Stimulated activated CD4-positive, alpha-beta T cell treated with anti-CD3 and anti-CD28 coated beads, Interleukin-1b, Interleukin-23, amount 100 ng/mL, for 1 hour (primary cell): Measurements from ENCODE around the gene SH3TC2.
A peak's percentile ranks its signal among the peaks of the same experiment; 100 is the strongest.

Experiments
- DNase-seq, 2 donors: peaks; one replicate each; pipeline ENCODE4 v3.0.0-alpha.2; 2020; ENCODE audit warnings: low read depth in 2 of 2

The SH3TC2 gene

GRCh38 chr5:149060325-149060724, 2.5 kb downstream of the SH3TC2 start:
- DNase-seq: no peak

GRCh38 chr5:149056616-149057165, 6.2 kb downstream of the SH3TC2 start:
- DNase-seq: no peak

GRCh38 chr5:149054416-149054815, 8.4 kb downstream of the SH3TC2 start:
- no peak for DNase-seq

- DNase-seq: no peak
These were observed 9.7 kb downstream of the SH3TC2 start for GRCh38 chr5:149053072-149053695.

- no peak for DNase-seq
These were observed 13.5 kb downstream of the SH3TC2 start for GRCh38 chr5:149049371-149049781.

GRCh38 chr5:149048811-149049210, 14.1 kb downstream of the SH3TC2 start:
- DNase-seq: no peak

GRCh38 chr5:149047462-149047861, 15.4 kb downstream of the SH3TC2 start:
- no peak for DNase-seq

GRCh38 chr5:149046196-149046829, 16.5 kb downstream of the SH3TC2 start:
- no peak for DNase-seq

GRCh38 chr5:149045089-149045460, 17.8 kb downstream of the SH3TC2 start:
- DNase-seq: no peak

GRCh38 chr5:149044453-149045088, 18.3 kb downstream of the SH3TC2 start:
- no peak for DNase-seq

GRCh38 chr5:149043641-149044040, 19.2 kb downstream of the SH3TC2 start:
- no peak for DNase-seq

- DNase-seq: no peak
These were observed 20.0 kb downstream of the SH3TC2 start for GRCh38 chr5:149042865-149043264.

- DNase-seq: no peak
These were observed 21.6 kb downstream of the SH3TC2 start for GRCh38 chr5:149041242-149041641.

- no peak for DNase-seq
These were observed 22.4 kb downstream of the SH3TC2 start for GRCh38 chr5:149040421-149040820.

- DNase-seq: no peak
These were observed 23.4 kb downstream of the SH3TC2 start for GRCh38 chr5:149039506-149039905.

- DNase-seq: no peak
These were observed 24.4 kb downstream of the SH3TC2 start for GRCh38 chr5:149038336-149039080.

- no peak for DNase-seq
These were observed 25.0 kb downstream of the SH3TC2 start for GRCh38 chr5:149037817-149038216.

- DNase-seq: no peak
These were observed 25.9 kb downstream of the SH3TC2 start for GRCh38 chr5:149036970-149037369.

- DNase-seq: no peak
These were observed 26.7 kb downstream of the SH3TC2 start for GRCh38 chr5:149036168-149036567.

- DNase-seq: peak; percentile 23 to 37
These were observed 27.5 kb downstream of the SH3TC2 start for GRCh38 chr5:149035372-149035790.

GRCh38 chr5:149030838-149031397, 31.9 kb downstream of the SH3TC2 start:
- DNase-seq: no peak

- DNase-seq: no peak
These were observed 32.5 kb downstream of the SH3TC2 start for GRCh38 chr5:149030392-149030791.
